GM15510 (cell line): Measurements from ENCODE around the gene TSPAN16.

Experiments
- POLR2A ChIP-seq: IDR thresholded peaks from 3 replicates; pipeline ENCODE4 v1.6.1; 2011; ENCODE audit warnings: borderline replicate concordance; ENCODE audit not compliant: insufficient read length; ENCODE audit errors: extremely low read depth

Gene TSPAN16, protein sequence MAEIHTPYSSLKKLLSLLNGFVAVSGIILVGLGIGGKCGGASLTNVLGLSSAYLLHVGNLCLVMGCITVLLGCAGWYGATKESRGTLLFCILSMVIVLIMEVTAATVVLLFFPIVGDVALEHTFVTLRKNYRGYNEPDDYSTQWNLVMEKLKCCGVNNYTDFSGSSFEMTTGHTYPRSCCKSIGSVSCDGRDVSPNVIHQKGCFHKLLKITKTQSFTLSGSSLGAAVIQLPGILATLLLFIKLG

DNA sequence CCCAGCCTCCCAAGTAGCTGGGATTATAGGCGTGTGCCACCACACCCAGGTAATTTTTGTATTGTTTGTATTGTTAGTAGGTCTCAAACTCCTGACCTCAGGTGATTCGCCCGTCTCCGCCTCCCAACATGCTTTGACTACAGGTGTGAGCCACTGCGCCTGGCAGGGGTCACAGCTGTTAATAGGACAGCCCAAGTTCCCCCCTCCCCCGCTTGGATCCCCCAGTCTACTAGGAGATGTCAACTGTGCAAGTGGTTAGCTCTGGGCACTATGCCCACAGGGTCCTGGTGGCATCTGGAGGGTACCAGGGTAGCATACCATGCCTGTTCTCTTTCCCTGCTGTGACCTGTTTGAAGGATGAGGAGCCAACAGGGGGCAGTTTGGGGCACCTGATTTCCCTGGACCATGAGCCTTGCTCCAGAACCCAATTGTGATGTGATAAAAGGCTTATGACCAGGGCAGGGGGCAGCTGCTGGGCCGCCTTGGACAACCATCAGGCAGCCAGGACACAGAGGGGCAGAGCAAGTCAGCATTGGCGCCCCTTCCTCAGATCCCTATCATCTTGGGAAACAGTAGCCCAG lies at the start of gene TSPAN16:
Gene TSPAN16 (plus strand): TSS at position 496 of the 581 bp plus-strand sequence. CDS start 138 bp downstream, outside the sequence.
- TF ChIP-seq POLR2A = no peak

DNA sequence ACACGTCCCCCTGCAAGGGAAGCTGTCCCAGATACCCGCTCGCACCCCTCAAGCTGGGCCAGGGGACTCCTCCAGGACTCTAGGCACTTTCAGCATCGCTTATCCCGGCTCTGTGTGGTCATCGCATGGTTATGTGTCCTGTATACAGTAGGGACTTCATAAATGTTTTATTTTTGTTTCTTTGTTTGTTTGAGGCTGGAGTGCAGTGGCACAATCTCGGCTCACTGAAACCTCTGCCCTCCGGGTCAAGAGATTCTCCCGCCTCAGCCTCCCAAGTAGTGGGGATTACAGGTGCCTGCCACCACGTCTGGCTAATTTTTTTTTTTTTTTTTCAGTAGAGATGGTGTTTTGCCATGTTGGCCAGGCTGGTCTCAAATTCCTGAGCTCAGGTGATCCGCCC lies 49.0 kb upstream of the TSPAN16 start:
- no peak for TF ChIP-seq POLR2A

DNA sequence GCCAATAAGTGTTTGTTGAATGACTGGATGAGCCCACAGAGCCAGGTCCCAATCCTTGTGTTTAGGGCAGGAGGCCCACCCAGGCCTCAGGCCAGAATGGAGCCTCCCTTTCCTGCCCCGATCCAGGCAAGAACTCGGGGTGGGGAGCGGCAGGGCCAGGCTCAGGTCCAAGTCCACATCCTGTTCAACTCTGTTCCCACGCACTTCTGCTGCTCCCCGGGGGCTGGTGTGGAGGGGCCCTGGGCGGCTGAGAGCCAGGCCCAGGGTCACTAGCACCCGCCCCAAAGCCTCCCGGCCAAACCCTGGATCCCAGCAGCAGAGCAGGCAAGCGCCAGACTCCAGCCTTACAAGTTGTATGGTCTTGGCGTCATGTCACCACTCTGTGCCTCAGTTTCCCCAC lies 48.6 kb upstream of the TSPAN16 start:
- no peak for TF ChIP-seq POLR2A

DNA sequence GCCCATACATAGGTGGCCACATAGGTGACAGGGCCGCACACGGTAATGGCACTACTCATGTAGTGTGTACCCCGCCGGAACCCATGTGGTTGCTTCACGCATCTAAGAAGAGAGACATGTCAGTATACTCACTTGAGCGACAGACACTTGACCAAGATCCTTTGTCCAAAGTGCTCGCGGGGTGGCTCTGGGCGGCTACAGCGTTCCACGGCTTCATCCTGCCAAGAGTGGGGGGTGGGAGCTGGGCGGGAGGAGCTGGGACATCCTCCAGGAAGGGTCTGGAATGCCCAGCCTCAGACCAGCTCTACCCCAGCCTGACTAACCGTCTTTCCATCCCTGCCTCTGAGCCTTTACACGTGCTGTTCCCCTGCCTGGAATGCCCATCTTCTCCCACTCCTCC lies 48.0 kb upstream of the TSPAN16 start:
- TF ChIP-seq POLR2A = no peak

- no peak for TF ChIP-seq POLR2A
Measured at GRCh38 chr19:11248852-11249251, 47.1 kb upstream of the TSPAN16 start.

- TF ChIP-seq POLR2A = no peak
Measured at GRCh38 chr19:11251217-11251616, 44.7 kb upstream of the TSPAN16 start.

GRCh38 chr19:11251650-11252314 lies 44.2 kb upstream of the TSPAN16 start:
- no peak for TF ChIP-seq POLR2A

DNA sequence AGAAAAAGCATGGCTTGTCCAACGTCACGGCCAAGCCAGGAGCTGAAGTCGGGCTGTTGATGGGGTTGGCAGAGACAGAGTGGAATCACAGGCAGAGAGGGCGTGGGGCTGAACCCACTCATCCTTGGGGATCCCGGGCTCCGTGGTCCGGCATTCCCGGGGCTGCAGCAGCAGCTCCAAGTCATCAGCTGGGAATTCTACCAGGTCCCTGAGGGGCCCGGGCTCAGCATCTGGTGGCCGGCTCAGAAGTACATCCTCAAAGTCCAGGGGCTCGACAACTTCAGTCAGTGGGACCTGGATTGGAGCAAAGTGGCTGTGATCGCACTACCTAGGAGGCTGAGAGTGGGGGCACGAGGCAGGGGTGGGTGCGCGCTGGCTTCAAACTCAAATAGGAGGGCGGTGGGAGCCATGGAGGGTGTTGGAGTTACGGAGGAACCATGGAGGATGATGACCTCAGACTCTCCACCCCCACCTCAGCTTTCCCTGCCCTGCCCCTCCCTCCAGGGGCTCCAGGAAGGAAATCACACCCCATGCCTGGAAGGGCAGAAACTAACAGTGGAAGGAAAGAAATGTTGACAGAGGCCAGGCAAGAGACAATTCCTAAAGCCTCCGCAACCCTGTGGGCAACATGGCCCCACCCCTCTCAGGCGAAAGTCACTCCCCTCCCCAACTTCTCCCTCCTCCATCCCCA lies 43.1 kb upstream of the TSPAN16 start:
- TF ChIP-seq POLR2A = no peak

DNA sequence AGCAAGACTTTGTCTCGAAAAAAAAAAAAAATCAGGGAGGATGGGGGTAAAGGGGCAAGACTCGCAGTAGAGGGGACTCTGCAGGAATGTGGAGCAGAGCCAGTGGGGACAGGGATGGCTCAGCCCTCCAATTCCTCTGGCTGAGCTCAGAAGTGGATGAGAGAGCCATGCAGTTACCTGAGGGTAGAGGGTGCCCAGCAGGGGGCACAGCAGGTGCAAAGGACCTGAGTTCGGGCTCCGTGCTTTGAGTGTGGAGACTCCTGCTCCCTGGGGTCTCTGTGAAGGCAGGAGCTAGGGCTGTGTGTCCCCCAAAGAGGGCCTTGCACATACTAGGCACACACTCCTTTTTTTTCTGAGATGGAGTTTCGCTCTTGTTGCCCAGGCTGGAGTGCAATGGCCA lies 41.3 kb upstream of the TSPAN16 start:
- no peak for TF ChIP-seq POLR2A

DNA sequence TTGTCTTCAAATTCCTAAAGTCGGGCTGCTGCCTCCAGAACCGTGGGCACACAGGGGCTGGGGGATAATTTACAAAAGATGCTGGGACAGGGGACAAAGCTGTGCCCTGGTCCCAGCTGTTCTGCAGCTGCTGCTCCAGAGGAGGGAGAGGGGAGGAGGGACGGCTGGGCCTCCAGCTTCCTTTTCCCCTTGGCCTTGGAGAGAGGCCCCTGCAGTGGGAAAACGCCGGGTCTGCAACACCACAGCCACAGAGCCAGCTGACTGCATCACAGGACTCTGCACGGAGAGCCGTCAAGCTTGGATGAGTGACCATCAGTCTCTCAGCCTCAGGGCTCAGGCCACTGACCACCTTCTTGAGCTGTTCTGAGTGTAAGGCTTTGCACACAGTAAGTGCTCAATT lies 39.8 kb upstream of the TSPAN16 start:
- TF ChIP-seq POLR2A = no peak

- TF ChIP-seq POLR2A = no peak
Measured at GRCh38 chr19:11257846-11258380, 38.0 kb upstream of the TSPAN16 start.

GRCh38 chr19:11260996-11261395 lies 35.0 kb upstream of the TSPAN16 start:
- TF ChIP-seq POLR2A = no peak

DNA sequence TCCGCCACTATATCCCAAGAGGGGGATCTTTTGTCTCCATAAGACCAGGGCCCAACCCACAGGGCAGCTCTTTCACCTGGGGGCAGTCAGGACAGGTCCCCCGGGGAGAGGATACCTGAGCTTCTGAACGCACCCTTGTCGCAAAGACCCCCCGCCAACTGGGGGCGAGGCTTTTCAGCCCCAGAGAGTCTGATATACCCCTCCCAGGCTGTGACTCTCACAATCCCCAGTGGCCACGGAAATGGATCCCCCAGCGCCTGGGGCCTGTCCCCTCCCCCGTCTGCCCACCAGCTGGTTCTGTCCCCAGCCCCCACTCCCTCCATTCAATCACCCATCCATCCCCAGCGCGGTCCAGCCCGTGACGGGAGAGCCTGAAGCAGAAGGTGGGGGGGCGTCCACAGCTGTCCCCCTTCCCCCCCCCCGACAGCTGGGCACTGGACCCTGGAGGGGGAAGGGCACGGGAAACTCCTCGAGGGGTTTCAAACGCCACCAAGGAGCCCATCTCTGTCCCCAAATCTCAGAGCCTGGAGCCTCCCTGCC lies 34.5 kb upstream of the TSPAN16 start:
- no peak for TF ChIP-seq POLR2A

- peak; percentile 41 for TF ChIP-seq POLR2A
Measured at GRCh38 chr19:11261971-11262839, 33.8 kb upstream of the TSPAN16 start, which contains the start of gene DOCK6. TSS of gene DOCK6 (minus strand) at chr19:11262524. CDS start at chr19:11262440, 84 bp downstream.
